B cell (primary cell): ENCODE measurements around the gene PRRT1. TPM values are rescaled to one million over a fixed set of nuclear protein-coding genes. Genes with fewer than 3 reads are reported as not detected.

ENCODE experiments used
- ATAC-seq: fragments of 200-7000 bp; cut with Tn5 transposase; one replicate; pipeline ENCODE4 v1.10.0; 2021; ENCODE audit warnings: low read depth, mild to moderate bottlenecking, moderate number of reproducible peaks, moderate library complexity
- CTCF ChIA-PET: fragments of 350-600 bp; sonication (Branson Sonifier 250); formaldehyde crosslinking; loops from one replicate; lab custom pipeline; 2021; ENCODE audit warnings: antibody characterized with exemption, inconsistent platforms; lab: Charles Lee
- POLR2A ChIA-PET: fragments of 350-600 bp; sonication (Branson Sonifier 250); formaldehyde crosslinking; loops from one replicate; lab custom pipeline; 2021; ENCODE audit warnings: antibody characterized with exemption; lab: Charles Lee
- DNase-seq: peaks from one replicate; pipeline ENCODE4 v3.0.0; 2013
- H2AFZ ChIP-seq: 2 replicates; pipeline ENCODE4 v1.6.1; 2012; ENCODE audit warnings: mild to moderate bottlenecking, low read depth, low read length; ENCODE audit not compliant: insufficient read depth, poor library complexity, severe bottlenecking
- H3K27ac ChIP-seq, 2 donors: 1 replicate in 1 of 2; 2 replicates in 1 of 2; pipeline ENCODE4 v1.5.1; 2012 to 2013; ENCODE audit warnings: low read length in 2 of 2, mild to moderate bottlenecking in 2 of 2, moderate library complexity in 1 of 2
- H3K27me3 ChIP-seq, 4 experiments: fragments of 200-600 bp in 1 of 4; sonication (generic) in 1 of 4; replicated peaks in 1 of 4; 1 replicate in 2 of 4; 2 replicates in 2 of 4; pipeline versions ENCODE4 v1.6.1 to v1.7.0; 2013 to 2016; ENCODE audit warnings: low read length in 3 of 4, mild to moderate bottlenecking in 2 of 4, mixed read lengths in 1 of 4, moderate library complexity in 1 of 4; ENCODE audit not compliant: insufficient read depth in 4 of 4, control insufficient read depth in 3 of 4; ENCODE audit errors: control extremely low read depth in 1 of 4
- H3K36me3 ChIP-seq, 2 experiments: replicated peaks in 1 of 2; 1 replicate in 1 of 2; 2 replicates in 1 of 2; pipeline versions ENCODE4 v1.6.1 to v1.7.1; 2013; ENCODE audit warnings: low read length in 1 of 2; ENCODE audit not compliant: insufficient read depth in 2 of 2, control insufficient read depth in 1 of 2; ENCODE audit errors: control extremely low read depth in 1 of 2, extremely low read depth in 1 of 2
- H3K4me1 ChIP-seq, 2 donors: fragments of 200-600 bp in 1 of 2; sonication (generic) in 1 of 2; 1 replicate in 1 of 2; 2 replicates in 1 of 2; pipeline versions ENCODE4 v1.5.1 to v1.6.1; 2013 to 2017; ENCODE audit warnings: low read length in 2 of 2; ENCODE audit not compliant: control insufficient read depth in 2 of 2, insufficient read depth in 2 of 2
- H3K4me2 ChIP-seq: replicated peaks from 2 replicates; pipeline ENCODE3; 2012; ENCODE audit warnings: mild to moderate bottlenecking, low read depth, low read length; ENCODE audit not compliant: poor library complexity, severe bottlenecking
- H3K4me3 ChIP-seq, 5 experiments: fragments of 200-600 bp in 1 of 5; sonication (generic) in 1 of 5; 1 replicate in 3 of 5; 2 replicates in 2 of 5; pipeline versions ENCODE4 v1.5.1 to v1.7.0; 2011 to 2016; ENCODE audit warnings: low read length in 4 of 5, mild to moderate bottlenecking in 4 of 5, low read depth in 2 of 5, control low read depth in 1 of 5, moderate library complexity in 1 of 5; ENCODE audit not compliant: insufficient read depth in 1 of 5; ENCODE audit errors: control extremely low read depth in 1 of 5, extremely low read depth in 1 of 5
- H3K79me2 ChIP-seq: fragments of 200-600 bp; sonication (generic); one replicate; pipeline ENCODE4 v1.6.0; 2016; ENCODE audit warnings: low read length; ENCODE audit not compliant: control insufficient read depth, insufficient read depth
- H3K9ac ChIP-seq: fragments of 200-600 bp; sonication (generic); 2 replicates; pipeline ENCODE4 v1.6.1; 2017; ENCODE audit warnings: mild to moderate bottlenecking, low read length, moderate library complexity
- H3K9me3 ChIP-seq, 3 donors: one replicate each; pipeline versions ENCODE4 v1.6.1 to v1.7.1; 2013; ENCODE audit warnings: low read length in 2 of 3; ENCODE audit not compliant: control insufficient read depth in 2 of 3, insufficient read depth in 1 of 3; ENCODE audit errors: control extremely low read depth in 1 of 3
- H4K20me1 ChIP-seq: 2 replicates; pipeline ENCODE4 v1.6.0; 2012; ENCODE audit warnings: mild to moderate bottlenecking, low read length; ENCODE audit not compliant: insufficient read depth, control insufficient read depth, poor library complexity, severe bottlenecking
- H3K27ac Mint-ChIP-seq: one replicate; pipeline ENCODE4 v1.8.0; 2021; ENCODE audit warnings: mixed read lengths
- H3K27me3 Mint-ChIP-seq: one replicate; pipeline ENCODE4 v1.8.0; 2021; ENCODE audit warnings: mixed read lengths
- H3K4me1 Mint-ChIP-seq: one replicate; pipeline ENCODE4 v1.8.0; 2021; ENCODE audit warnings: mixed read lengths
- H3K4me3 Mint-ChIP-seq: one replicate; pipeline ENCODE4 v1.8.0; 2021; ENCODE audit warnings: mixed read lengths
- H3K9me3 Mint-ChIP-seq: one replicate; pipeline ENCODE4 v1.8.0; 2022; ENCODE audit warnings: mixed read lengths; ENCODE audit not compliant: insufficient read depth
- EZH2 ChIP-seq: IDR thresholded peaks from 2 replicates; pipeline ENCODE4 v1.6.1; 2012; ENCODE audit warnings: borderline replicate concordance, low read depth, mild to moderate bottlenecking, moderate library complexity, low read length; ENCODE audit not compliant: insufficient read depth, poor library complexity, severe bottlenecking
- WGBS: methylation state at CpG from one replicate; pipeline ENCODE4 v1.1.5; 2013; ENCODE audit warnings: missing lambda C conversion rate; ENCODE audit not compliant: insufficient coverage; 5-methylcytosine and 5-hydroxymethylcytosine counted together
- intact Hi-C: fragments of 100-400 bp; cut with micrococcal nuclease; formaldehyde crosslinking; loops from one replicate; pipeline ENCODE4 v1.10.0; 2022
- polyA plus RNA-seq: library from polyadenylated mRNA; depleted of rRNA; stranded (reverse); fragments of >200 nt; gene quantifications from 2 replicates; pipeline ENCODE4 v1.2.3, GENCODE V29; 2012
- total RNA-seq, 2 donors: library from RNA; stranded (reverse); fragments of 120-200 nt in 1 of 2; gene quantifications; 1 replicate in 1 of 2; 2 replicates in 1 of 2; pipeline versions ENCODE4 v1.2.3 to v1.2.4, GENCODE V29; 2013 to 2022
- TF ChIP-seq, protein P1 (sequence below): fragments of 200-600 bp; IDR thresholded peaks from one replicate; pipeline ENCODE4 v1.8.0; 2022; ENCODE audit warnings: antibody characterized with exemption, mild to moderate bottlenecking

The PRRT1 gene
- total and polyA plus RNA-seq, 2 donors (not counting 1 experiment from before 2014, with no cell fraction given): not detected

DNA sequence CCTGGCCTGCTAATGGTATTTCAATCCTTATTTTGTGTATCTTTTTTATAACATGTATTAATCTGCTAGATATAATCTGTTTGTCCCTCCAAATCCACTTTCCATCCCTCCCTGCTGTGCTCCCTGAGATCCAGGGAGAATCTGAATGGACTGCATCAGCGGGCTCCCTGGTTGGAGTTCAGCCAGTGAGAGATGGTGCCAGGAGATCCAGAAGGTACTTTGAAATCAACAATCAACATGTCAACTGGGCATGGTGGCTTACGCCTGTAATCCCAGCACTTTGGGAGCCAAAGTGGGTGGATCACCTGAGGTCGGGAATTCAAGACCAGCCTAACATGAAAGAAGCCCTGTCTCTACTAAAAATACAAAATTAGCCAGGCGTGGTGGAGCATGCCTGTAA lies 28.1 kb downstream of the PRRT1 start:
- no peak overlapping the region for H2AFZ ChIP-seq
- Mint-ChIP-seq H3K27ac (no peak overlapping the region), H3K4me3 (no peak overlapping the region), H3K9me3 (no peaks in the 10 kb centered on the region), H3K4me1 (peaks cover 38% of the 10 kb centered on the region), H3K27me3 (no peaks in the 10 kb centered on the region)
- 100% methylated on average over 3 of the region's 4 CpGs for WGBS
- peaks cover 15 to 21% of the 10 kb centered on the region in 2 donors for H3K4me1 ChIP-seq
- peaks cover 51% of the 10 kb centered on the region for H3K79me2 ChIP-seq
- H3K27me3 ChIP-seq: no peaks in the 10 kb centered on the region
- peaks cover 0 to 2% (median 0%) of the 10 kb centered on the region in 3 donors for H3K9me3 ChIP-seq
- H3K4me2 ChIP-seq: no peak overlapping the region
- DNase-seq (no peak), ATAC-seq (no peak)
- ChIA-PET CTCF (interaction anchor here (1.2 kb wide), 1 partner anchor 74 kb away, joined by 4 read pairs; no protein-coding TSS in a partner anchor), POLR2A (no interaction called here)
- intact Hi-C loops: loop anchor here (10.0 kb wide), 1 partner anchor 671 kb away; no protein-coding TSS in a partner anchor
- peaks cover 12 to 75% of the 10 kb centered on the region in 2 experiments for H3K36me3 ChIP-seq
- H4K20me1 ChIP-seq: peaks cover 22% of the 10 kb centered on the region
- H3K4me3 ChIP-seq: no peak overlapping the region
- TF ChIP-seq, protein P1, sequence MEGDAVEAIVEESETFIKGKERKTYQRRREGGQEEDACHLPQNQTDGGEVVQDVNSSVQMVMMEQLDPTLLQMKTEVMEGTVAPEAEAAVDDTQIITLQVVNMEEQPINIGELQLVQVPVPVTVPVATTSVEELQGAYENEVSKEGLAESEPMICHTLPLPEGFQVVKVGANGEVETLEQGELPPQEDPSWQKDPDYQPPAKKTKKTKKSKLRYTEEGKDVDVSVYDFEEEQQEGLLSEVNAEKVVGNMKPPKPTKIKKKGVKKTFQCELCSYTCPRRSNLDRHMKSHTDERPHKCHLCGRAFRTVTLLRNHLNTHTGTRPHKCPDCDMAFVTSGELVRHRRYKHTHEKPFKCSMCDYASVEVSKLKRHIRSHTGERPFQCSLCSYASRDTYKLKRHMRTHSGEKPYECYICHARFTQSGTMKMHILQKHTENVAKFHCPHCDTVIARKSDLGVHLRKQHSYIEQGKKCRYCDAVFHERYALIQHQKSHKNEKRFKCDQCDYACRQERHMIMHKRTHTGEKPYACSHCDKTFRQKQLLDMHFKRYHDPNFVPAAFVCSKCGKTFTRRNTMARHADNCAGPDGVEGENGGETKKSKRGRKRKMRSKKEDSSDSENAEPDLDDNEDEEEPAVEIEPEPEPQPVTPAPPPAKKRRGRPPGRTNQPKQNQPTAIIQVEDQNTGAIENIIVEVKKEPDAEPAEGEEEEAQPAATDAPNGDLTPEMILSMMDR: no peak
- TF ChIP-seq EZH2: no peak
- H3K9ac ChIP-seq: no peak overlapping the region
- no peak overlapping the region for H3K27ac ChIP-seq

DNA sequence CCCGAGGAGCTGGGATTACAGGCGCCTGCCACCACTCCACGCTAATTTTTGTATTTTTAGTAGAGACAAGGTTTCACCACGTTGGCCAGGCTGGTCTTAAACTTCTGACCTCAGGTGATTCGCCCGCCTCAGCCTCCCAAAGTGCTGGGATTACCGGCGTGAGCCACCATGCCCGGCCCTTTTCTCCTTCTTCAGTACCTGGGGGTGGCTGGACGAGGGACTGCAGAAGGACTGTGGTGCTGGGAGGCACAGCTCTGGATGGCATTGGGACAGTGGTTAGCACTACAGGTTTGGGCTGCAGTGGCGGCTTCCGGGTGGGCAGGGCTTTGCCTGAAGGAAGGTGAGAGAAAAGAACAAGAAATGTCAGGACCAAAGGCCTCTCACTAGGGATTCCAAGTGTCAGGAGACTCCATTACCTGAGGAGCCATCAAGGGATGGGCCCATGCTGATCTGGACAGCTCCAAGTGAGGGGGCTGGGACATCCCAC lies 31.1 kb downstream of the PRRT1 start:
- TF ChIP-seq, protein P1: no peak
- no peak overlapping the region for H3K4me3 ChIP-seq
- no peak overlapping the region for H3K9ac ChIP-seq
- DNase-seq (no peak), ATAC-seq (no peak)
- Mint-ChIP-seq H3K4me3 (no peak overlapping the region), H3K27me3 (no peaks in the 10 kb centered on the region), H3K4me1 (peaks cover 12% of the 10 kb centered on the region), H3K9me3 (no peaks in the 10 kb centered on the region), H3K27ac (no peak overlapping the region)
- H4K20me1 ChIP-seq: peaks cover 21% of the 10 kb centered on the region
- H3K27ac ChIP-seq: no peak overlapping the region
- H2AFZ ChIP-seq: no peak overlapping the region
- POLR2A ChIA-PET: interaction anchor here (1.0 kb wide), 1 partner anchor 9 kb away, joined by 3 read pairs; no protein-coding TSS in a partner anchor
- no peaks in the 10 kb centered on the region for H3K9me3 ChIP-seq
- H3K36me3 ChIP-seq: peaks cover 8 to 90% of the 10 kb centered on the region in 2 experiments
- intact Hi-C loops: loop anchor here (10.0 kb wide), 1 partner anchor 674 kb away; no protein-coding TSS in a partner anchor
- CTCF ChIA-PET: interaction anchor here (0.7 to 5.0 kb wide), 4 partner anchors 8 to 1019 kb away, joined by 3 to 40 read pairs (median 10); partner anchors contain the start of genes ATF6B and FKBPL
- peaks cover 22% of the 10 kb centered on the region for H3K79me2 ChIP-seq
- no peak overlapping the region for H3K4me2 ChIP-seq
- H3K4me1 ChIP-seq: peaks cover 0 to 3% of the 10 kb centered on the region in 2 donors
- H3K27me3 ChIP-seq: no peaks in the 10 kb centered on the region
- WGBS: 96% methylated on average over 10 of the region's 12 CpGs
